SK-MEL-5 (cell line): ENCODE measurements around the gene SEMA6B. TPM values are rescaled to one million over a fixed set of nuclear protein-coding genes. Genes with fewer than 3 reads are reported as not detected.

Experiments used
- DNase-seq: peaks from one replicate; pipeline ENCODE4 v3.0.0-alpha.2; 2016; ENCODE audit warnings: low read depth, low spot score
- in situ Hi-C: cut with HindIII; loops from 2 replicates; pipeline ENCODE4 v1.10.0; 2016; ENCODE audit warnings: low sequenced_read_pairs, high pct_unique_total_duplicates, low pct_unique_long_range_greater_than_20kb
- total RNA-seq: library from RNA; depleted of rRNA; stranded (reverse); fragments of >200 nt; shearing (Covaris generic); gene quantifications from 2 replicates; pipeline ENCODE4 v1.2.3, GENCODE V29; 2014; rRNA removed

The SEMA6B gene
- total RNA-seq, 1 experiment from 2014 or later = 6.9 TPM

DNA sequence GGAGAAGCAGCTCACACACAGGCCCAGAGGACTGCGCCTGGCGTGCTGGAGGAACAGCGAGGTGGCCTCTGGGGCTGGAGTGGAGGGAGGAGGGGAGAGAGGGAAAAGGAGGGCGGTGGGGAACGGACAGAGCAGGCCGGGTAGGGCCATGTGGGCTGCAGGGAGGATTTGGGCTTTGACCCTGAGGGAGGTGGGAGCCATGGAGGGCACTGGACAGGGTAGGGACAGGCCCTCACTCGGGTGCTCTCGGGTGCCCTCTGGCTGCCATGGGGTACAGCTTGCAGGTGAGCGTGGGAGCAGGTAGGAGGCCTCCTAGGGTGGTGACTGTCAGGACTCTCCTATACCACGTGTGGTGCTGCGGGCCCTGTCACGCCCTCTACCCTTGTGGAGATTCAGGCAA is 64.0 kb downstream of the SEMA6B start:
- in situ Hi-C loops = no loop called here
- no peak for DNase-seq

DNA sequence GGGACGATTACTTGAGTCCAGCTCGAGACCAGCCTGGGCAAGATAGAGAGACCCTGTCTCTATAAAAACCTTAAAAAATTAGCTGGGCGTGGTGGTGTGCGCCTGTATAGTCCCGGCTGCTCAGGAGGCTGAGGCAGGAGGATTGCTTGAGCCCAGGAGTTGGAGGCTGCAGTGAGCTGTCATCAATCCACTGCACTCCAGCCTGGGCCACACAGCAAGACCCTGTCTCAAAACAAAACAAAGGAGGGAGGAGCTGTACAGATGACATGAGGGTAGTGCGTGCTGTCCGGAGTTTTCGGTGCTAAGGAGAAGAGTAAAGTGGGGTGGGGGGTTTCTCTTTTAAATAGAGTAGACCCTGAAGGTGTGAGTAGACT is 64.8 kb downstream of the SEMA6B start:
- DNase-seq = no peak
- in situ Hi-C loops = no loop called here

DNA sequence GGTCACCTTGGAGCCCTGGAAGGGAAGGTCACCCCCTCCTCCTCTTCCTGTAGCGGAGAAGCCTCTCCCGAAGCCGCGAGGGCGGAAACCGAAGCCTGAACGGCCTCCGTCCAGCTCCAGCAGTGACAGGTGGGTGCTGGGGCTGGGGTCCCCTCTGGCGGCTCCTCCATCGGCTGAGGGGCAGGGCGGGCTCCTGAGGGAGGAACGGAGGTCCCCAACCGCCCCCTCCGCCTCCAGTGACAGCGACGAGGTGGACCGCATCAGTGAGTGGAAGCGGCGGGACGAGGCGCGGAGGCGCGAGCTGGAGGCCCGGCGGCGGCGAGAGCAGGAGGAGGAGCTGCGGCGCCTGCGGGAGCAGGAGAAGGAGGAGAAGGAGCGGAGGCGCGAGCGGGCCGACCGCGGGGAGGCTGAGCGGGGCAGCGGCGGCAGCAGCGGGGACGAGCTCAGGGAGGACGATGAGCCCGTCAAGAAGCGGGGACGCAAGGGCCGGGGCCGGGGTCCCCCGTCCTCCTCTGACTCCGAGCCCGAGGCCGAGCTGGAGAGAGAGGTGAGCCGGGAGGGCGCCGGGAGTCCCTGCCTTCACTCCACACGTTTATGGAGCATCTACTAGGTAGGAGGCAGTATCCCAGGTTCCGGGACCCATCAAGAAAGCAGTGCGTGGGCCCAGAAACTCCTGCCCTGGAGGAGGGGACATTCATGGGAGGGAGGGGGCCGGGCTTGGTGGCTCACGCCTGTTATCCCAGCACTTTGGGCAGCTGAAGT is 65.4 kb downstream of the SEMA6B start:
- no peak for DNase-seq
- in situ Hi-C loops = no loop called here

DNA sequence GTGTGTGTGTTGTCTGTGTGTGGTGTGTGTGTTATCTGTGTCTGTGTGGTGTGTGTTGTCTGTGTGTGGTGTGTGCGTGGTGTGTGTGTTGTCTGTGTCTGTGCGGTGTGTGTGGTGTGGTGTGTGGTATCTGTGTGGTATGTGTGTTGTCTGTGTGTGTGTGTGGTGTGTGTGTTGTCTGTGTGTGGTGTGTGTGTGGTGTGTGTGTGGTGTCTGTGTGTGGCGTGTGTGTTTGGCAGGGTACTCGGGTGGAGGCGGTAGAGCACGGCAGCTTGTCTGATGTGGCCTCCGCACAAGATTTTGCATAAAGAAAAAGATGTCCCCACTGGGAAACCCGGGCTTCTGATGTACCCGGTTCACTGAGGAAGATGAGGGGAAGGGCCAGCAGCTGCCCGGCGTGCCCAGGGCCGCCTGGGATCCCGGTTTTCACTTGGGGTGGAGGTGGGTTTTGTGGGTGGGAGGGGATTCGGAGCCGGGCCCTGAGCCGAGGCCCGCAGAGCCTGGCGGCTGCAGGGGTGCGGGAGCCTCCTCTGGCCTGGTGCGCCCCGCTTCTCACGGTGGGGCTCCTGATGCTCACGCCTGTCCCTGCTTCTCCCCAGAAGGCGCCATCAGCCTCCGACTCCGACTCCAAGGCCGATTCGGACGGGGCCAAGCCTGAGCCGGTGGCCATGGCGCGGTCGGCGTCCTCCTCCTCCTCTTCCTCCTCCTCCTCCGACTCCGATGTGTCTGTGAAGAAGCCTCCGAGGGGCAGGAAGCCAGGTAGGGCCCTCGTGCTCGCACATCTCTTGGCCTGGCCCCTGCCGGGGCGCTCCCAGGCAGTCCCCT is 66.2 kb downstream of the SEMA6B start:
- no peak for DNase-seq
- in situ Hi-C loops = no loop called here

Other genes with a start within 250 kb of the SEMA6B start
- gene STAP2, start 220.9 kb downstream of the SEMA6B start, total RNA-seq = 3.1 and 3.8 TPM in 2 replicates
- 3.0 and 5.3 TPM in 2 replicates for gene MPND, start 216.1 kb downstream of the SEMA6B start, total RNA-seq
- 33.0 and 37.6 TPM in 2 replicates for gene SH3GL1, start 159.1 kb downstream of the SEMA6B start, total RNA-seq
- gene CHAF1A, start 157.0 kb downstream of the SEMA6B start, total RNA-seq = 14.5 and 19.4 TPM in 2 replicates
- 57.7 and 62.3 TPM in 2 replicates for gene UBXN6, start 101.9 kb downstream of the SEMA6B start, total RNA-seq
- gene HDGFL2, start 87.4 kb downstream of the SEMA6B start, total RNA-seq = 24.5 and 25.2 TPM in 2 replicates
- 0.05 TPM in 2 replicates for gene PLIN4, start 41.2 kb downstream of the SEMA6B start, total RNA-seq
- gene PLIN5, start 24.5 kb downstream of the SEMA6B start, total RNA-seq = 1.2 TPM in 1 of 2 replicates, not detected in the other
- 0.05 and 0.21 TPM in 2 replicates for gene LRG1, start 19.6 kb downstream of the SEMA6B start, total RNA-seq
- gene TNFAIP8L1, start 79.8 kb upstream of the SEMA6B start, total RNA-seq = 2.8 and 3.5 TPM in 2 replicates
- gene MYDGF, start 110.7 kb upstream of the SEMA6B start, total RNA-seq = 321 and 322 TPM in 2 replicates
- gene DPP9, start 164.2 kb upstream of the SEMA6B start, total RNA-seq = 34.4 and 47.9 TPM in 2 replicates
- gene FEM1A, start 232.1 kb upstream of the SEMA6B start, total RNA-seq = 10.7 and 11.6 TPM in 2 replicates